Trophoblast cell (in vitro differentiated cells and primary cell): Measurements from ENCODE around the gene OPALIN.

Experiments
- DNase-seq, 2 donors: peaks; one replicate each; pipeline ENCODE4 v3.0.0-alpha.2; 2016
- H2AFZ ChIP-seq: 2 replicates; pipeline ENCODE4 v1.6.1; 2013; ENCODE audit warnings: low read length, moderate library complexity, mild to moderate bottlenecking; ENCODE audit not compliant: insufficient read depth, poor library complexity
- H2AK5ac ChIP-seq: 2 replicates; pipeline ENCODE4 v1.6.1; 2013; ENCODE audit warnings: mild to moderate bottlenecking, low read length
- H2BK120ac ChIP-seq: 2 replicates; pipeline ENCODE4 v1.6.1; 2013; ENCODE audit warnings: low read length, mild to moderate bottlenecking, moderate library complexity; ENCODE audit not compliant: insufficient read depth, poor library complexity
- H2BK12ac ChIP-seq: 2 replicates; pipeline ENCODE4 v1.6.1; 2013; ENCODE audit warnings: mild to moderate bottlenecking, low read length, moderate library complexity
- H2BK5ac ChIP-seq: 2 replicates; pipeline ENCODE4 v1.6.1; 2013; ENCODE audit warnings: low read length, low read depth, moderate library complexity, mild to moderate bottlenecking; ENCODE audit not compliant: poor library complexity
- H3K14ac ChIP-seq: 2 replicates; pipeline ENCODE4 v1.6.1; 2013; ENCODE audit warnings: mild to moderate bottlenecking, low read length
- H3K18ac ChIP-seq: 2 replicates; pipeline ENCODE4 v1.6.1; 2013; ENCODE audit warnings: mild to moderate bottlenecking, low read length
- H3K23ac ChIP-seq: 2 replicates; pipeline ENCODE4 v1.6.1; 2013; ENCODE audit warnings: low read length
- H3K27ac ChIP-seq: 2 replicates; pipeline ENCODE4 v1.5.1; 2013; ENCODE audit warnings: low read depth, mild to moderate bottlenecking, inconsistent platforms, low read length, moderate library complexity
- H3K27me3 ChIP-seq: 2 replicates; pipeline ENCODE4 v1.6.1; 2013; ENCODE audit warnings: inconsistent platforms, mild to moderate bottlenecking, low read length, moderate library complexity; ENCODE audit not compliant: insufficient read depth
- H3K36me3 ChIP-seq, 2 experiments: 1 replicate in 1 of 2; 2 replicates in 1 of 2; pipeline ENCODE4 v1.6.1; 2013; ENCODE audit warnings: low read length in 2 of 2, mild to moderate bottlenecking in 2 of 2, moderate library complexity in 1 of 2; ENCODE audit not compliant: insufficient read depth in 2 of 2, control insufficient read depth in 1 of 2
- H3K4ac ChIP-seq: 2 replicates; pipeline ENCODE4 v1.6.1; 2013; ENCODE audit warnings: low read depth, mild to moderate bottlenecking, low read length, moderate library complexity
- H3K4me1 ChIP-seq, 2 experiments: 1 replicate in 1 of 2; 2 replicates in 1 of 2; pipeline ENCODE4 v1.6.1; 2013; ENCODE audit warnings: low read length in 2 of 2, mild to moderate bottlenecking in 2 of 2, moderate library complexity in 1 of 2; ENCODE audit not compliant: insufficient read depth in 2 of 2, control insufficient read depth in 1 of 2
- H3K4me2 ChIP-seq: 2 replicates; pipeline ENCODE4 v1.6.1; 2013; ENCODE audit warnings: inconsistent platforms, mild to moderate bottlenecking, low read length, moderate library complexity
- H3K4me3 ChIP-seq: 2 replicates; pipeline ENCODE4 v1.5.1; 2013; ENCODE audit warnings: mild to moderate bottlenecking, low read depth, low read length, inconsistent platforms
- H3K79me1 ChIP-seq: one replicate; pipeline ENCODE4 v1.6.1; 2013; ENCODE audit warnings: low read length
- H3K79me2 ChIP-seq: 2 replicates; pipeline ENCODE4 v1.6.1; 2013; ENCODE audit warnings: low read length, mild to moderate bottlenecking; ENCODE audit not compliant: control insufficient read depth, insufficient read depth, poor library complexity
- H3K9ac ChIP-seq: 2 replicates; pipeline ENCODE4 v1.6.1; 2013; ENCODE audit warnings: mild to moderate bottlenecking, low read length
- H3K9me3 ChIP-seq: 2 replicates; pipeline ENCODE4 v1.6.1; 2013; ENCODE audit warnings: low read depth, mild to moderate bottlenecking, control low read depth, inconsistent platforms, low read length; ENCODE audit not compliant: insufficient read depth
- H4K12ac ChIP-seq: 2 replicates; pipeline ENCODE4 v1.6.1; 2013; ENCODE audit warnings: low read depth, mild to moderate bottlenecking, low read length, moderate library complexity
- H4K8ac ChIP-seq: 2 replicates; pipeline ENCODE4 v1.6.1; 2013; ENCODE audit warnings: low read depth, mild to moderate bottlenecking, low read length, moderate library complexity
- H4K91ac ChIP-seq: one replicate; pipeline ENCODE4 v1.6.1; 2013; ENCODE audit warnings: low read depth, mild to moderate bottlenecking, low read length, moderate library complexity
- WGBS: extraction: QIAGEN DNeasy Blood & Tissue Kit; methylation state at CpG from one replicate; pipeline ENCODE4 v1.1.7; 2013; ENCODE audit warnings: missing lambda C conversion rate; ENCODE audit not compliant: insufficient read length, insufficient coverage; ENCODE audit errors: extremely low coverage; 5-methylcytosine and 5-hydroxymethylcytosine counted together

The OPALIN gene

DNA sequence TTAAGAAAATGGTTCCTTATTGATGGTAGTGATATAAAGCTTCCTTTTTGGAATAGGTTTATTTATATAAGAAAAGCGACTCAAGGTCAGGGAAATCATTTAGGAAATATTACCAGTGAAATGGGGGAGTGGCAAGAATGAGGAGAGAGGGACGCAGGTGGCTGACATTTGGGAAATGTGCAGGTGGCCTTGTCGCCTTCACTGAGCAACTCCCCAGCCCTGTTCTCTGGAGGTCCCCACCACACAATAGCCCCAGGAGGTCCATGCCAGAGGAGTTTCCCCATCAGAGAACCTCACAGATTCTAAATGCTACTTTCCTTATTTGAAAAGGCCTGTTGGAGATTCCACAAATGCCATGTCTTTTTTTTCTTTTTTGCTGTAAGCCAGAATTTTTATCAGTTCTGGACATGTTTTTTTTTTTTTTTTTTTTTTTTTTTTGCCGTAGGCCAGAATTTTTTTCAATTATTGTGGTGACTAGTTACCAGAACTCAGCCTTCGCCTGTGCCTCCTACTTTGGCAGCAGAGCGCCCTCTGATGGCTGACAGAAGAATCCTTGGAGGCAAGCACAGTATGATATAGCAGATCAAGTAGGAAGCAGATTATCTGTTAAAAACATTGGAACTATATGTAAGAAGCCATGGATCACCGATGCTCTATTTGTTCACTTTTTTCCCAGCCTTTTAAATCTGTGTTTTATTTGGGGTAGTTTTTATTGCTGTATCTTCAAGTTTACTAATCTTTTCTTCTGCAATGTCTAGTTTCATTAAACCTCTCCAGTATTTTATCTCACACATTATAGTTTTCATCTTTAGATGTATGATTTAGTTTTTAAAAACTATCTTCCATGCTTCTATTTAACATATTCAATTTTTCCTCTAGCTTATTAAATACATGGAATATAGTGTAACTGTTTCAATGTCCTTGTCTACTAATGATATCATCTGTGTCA lies 18.6 kb downstream of the OPALIN start:
- H2AK5ac ChIP-seq = no peak overlapping the region
- H4K12ac ChIP-seq = no peak overlapping the region
- no peak overlapping the region for H3K4me3 ChIP-seq
- no peaks in the 10 kb centered on the region for H3K4me1 ChIP-seq
- H2BK12ac ChIP-seq = no peak overlapping the region
- H4K91ac ChIP-seq = no peak overlapping the region
- H3K14ac ChIP-seq = no peak overlapping the region
- H3K36me3 ChIP-seq = no peaks in the 10 kb centered on the region
- no peak overlapping the region for H3K4me2 ChIP-seq
- no peak overlapping the region for H3K23ac ChIP-seq
- no peak overlapping the region for H3K9ac ChIP-seq
- H3K79me1 ChIP-seq = no peaks in the 10 kb centered on the region
- no peaks in the 10 kb centered on the region for H3K9me3 ChIP-seq
- no CpG with 5 or more reads among the region's 7 CpGs for WGBS
- no peak overlapping the region for H3K27ac ChIP-seq
- H3K4ac ChIP-seq = no peak overlapping the region
- H4K8ac ChIP-seq = no peak overlapping the region
- H3K27me3 ChIP-seq = no peaks in the 10 kb centered on the region
- DNase-seq = peak; percentile 79 to 99
- H2AFZ ChIP-seq = no peak overlapping the region
- no peak overlapping the region for H2BK120ac ChIP-seq
- H3K79me2 ChIP-seq = no peaks in the 10 kb centered on the region
- H2BK5ac ChIP-seq = no peak overlapping the region
- no peak overlapping the region for H3K18ac ChIP-seq

DNA sequence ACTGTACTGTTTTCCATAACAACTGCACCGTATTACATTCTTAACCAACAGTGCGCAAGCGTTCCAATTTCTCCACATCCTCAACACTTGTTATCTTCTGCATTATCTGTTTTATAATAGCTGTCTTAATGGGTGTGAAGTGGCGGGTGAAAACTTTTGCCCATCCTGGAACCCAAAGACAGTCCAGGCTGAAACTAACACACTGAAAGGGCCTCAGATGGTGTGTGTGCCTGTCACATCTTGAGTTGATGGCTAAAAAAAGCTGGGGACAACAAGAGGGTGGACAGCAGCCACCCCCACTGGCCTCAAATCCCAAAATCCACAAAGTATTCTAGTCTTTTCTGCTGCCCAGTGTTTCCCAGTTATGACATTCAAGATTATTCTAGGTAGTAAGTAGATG lies 19.4 kb downstream of the OPALIN start:
- H2AFZ ChIP-seq = no peak overlapping the region
- no peak overlapping the region for H3K4me3 ChIP-seq
- no peak overlapping the region for H2BK12ac ChIP-seq
- no peak overlapping the region for H3K4ac ChIP-seq
- H3K23ac ChIP-seq = no peak overlapping the region
- H3K4me1 ChIP-seq = no peaks in the 10 kb centered on the region
- no peak overlapping the region for H4K91ac ChIP-seq
- no peak overlapping the region for H3K4me2 ChIP-seq
- no peak overlapping the region for H2BK5ac ChIP-seq
- H3K79me1 ChIP-seq = no peaks in the 10 kb centered on the region
- no peak overlapping the region for H3K27ac ChIP-seq
- H3K79me2 ChIP-seq = no peaks in the 10 kb centered on the region
- no peaks in the 10 kb centered on the region for H3K36me3 ChIP-seq
- H3K9me3 ChIP-seq = no peaks in the 10 kb centered on the region
- no peak overlapping the region for H2AK5ac ChIP-seq
- WGBS = no CpG with 5 or more reads among the region's 4 CpGs
- no peak overlapping the region for H3K9ac ChIP-seq
- no peak overlapping the region for H4K8ac ChIP-seq
- no peak overlapping the region for H3K14ac ChIP-seq
- no peak overlapping the region for H2BK120ac ChIP-seq
- no peaks in the 10 kb centered on the region for H3K27me3 ChIP-seq
- DNase-seq = no peak
- no peak overlapping the region for H3K18ac ChIP-seq
- H4K12ac ChIP-seq = no peak overlapping the region

DNA sequence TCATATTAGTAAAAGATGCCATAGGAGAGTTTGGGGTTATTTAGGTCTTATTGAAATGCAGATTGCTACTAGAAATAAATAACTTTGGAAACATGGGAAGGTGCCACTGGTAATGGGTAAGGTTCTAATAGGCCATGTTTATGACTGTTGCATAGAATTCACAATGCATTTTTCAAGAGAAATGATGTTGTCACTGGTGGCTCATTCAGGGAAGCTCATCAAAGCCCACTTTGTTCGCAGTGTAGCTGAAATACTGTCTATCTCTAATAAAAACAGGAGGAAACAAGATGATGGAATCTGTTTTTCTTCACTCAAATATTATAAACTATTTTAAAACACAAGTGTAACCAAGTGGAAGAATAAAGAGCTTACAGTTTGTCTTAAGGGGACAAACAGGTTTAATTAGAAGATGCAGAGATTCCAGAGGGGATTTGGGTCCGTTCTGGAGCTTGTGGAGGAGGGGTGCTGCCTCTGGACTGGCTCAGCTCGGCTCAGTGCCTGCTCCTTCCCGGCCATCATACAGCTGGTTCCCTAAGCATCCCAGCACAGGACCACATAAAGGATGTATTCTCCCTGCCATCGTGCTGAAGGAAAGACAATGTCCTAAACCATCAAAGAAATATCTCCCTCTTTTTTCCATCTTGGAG lies 20.4 kb downstream of the OPALIN start:
- Histone ChIP-seq H3K14ac (no peak overlapping the region), H3K4me1 (no peaks in the 10 kb centered on the region), H4K8ac (no peak overlapping the region), H3K23ac (peak overlapping the region; percentile 25), H4K91ac (no peak overlapping the region), H2BK12ac (no peak overlapping the region), H2AK5ac (no peak overlapping the region), H3K79me2 (no peaks in the 10 kb centered on the region), H3K4me3 (no peak overlapping the region), H3K9me3 (no peaks in the 10 kb centered on the region), H3K36me3 (no peaks in the 10 kb centered on the region), H3K18ac (no peak overlapping the region), H3K9ac (no peak overlapping the region), H3K4me2 (no peak overlapping the region), H4K12ac (no peak overlapping the region), H3K79me1 (no peaks in the 10 kb centered on the region), H2BK120ac (no peak overlapping the region), H3K27me3 (no peaks in the 10 kb centered on the region), H3K4ac (no peak overlapping the region), H2AFZ (no peak overlapping the region), H2BK5ac (no peak overlapping the region), H3K27ac (no peak overlapping the region)
- DNase-seq = no peak
- WGBS = no CpG with 5 or more reads among the region's 5 CpGs

DNA sequence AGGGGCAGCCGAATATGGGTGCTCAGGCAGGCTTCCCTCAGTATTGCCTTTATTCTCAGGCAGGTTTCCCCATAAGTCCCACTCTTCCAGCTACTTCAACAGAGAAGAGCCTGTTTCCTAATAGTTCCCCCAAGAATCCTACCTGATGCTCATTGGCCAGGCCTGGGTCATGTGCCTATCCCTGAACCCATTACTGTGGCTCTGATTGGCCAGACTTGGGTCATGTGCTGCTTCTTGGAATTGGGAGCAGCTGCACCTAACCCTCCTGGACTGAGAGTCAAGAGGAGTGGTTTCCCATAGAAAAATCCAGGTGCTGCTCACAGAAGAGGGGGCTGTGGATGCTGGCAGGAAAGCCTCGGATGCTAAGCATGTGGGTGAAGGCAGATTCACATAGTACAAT lies 21.7 kb downstream of the OPALIN start:
- Histone ChIP-seq H2BK5ac (no peak overlapping the region), H4K91ac (no peak overlapping the region), H3K79me1 (no peaks in the 10 kb centered on the region), H2AK5ac (no peak overlapping the region), H3K4me1 (no peaks in the 10 kb centered on the region), H2BK120ac (no peak overlapping the region), H3K4ac (no peak overlapping the region), H3K18ac (no peak overlapping the region), H3K4me3 (no peak overlapping the region), H2AFZ (no peak overlapping the region), H3K9ac (no peak overlapping the region), H3K27ac (no peak overlapping the region), H2BK12ac (no peak overlapping the region), H3K79me2 (no peaks in the 10 kb centered on the region), H3K23ac (no peak overlapping the region), H3K14ac (no peak overlapping the region), H3K27me3 (no peaks in the 10 kb centered on the region), H3K9me3 (no peaks in the 10 kb centered on the region), H4K8ac (no peak overlapping the region), H3K36me3 (no peaks in the 10 kb centered on the region), H4K12ac (no peak overlapping the region), H3K4me2 (no peak overlapping the region)
- DNase-seq = no peak
- WGBS = no CpG with 5 or more reads among the region's 2 CpGs
